Naive thymus-derived CD4-positive, alpha-beta T cell (primary cell): ENCODE data around the gene MPPED2. TPM values are rescaled to one million over a fixed set of nuclear protein-coding genes. Genes with fewer than 3 reads are reported as not detected.

Source experiments
- ATAC-seq: fragments of 150-1000 bp; cut with Tn5 transposase; 2 replicates; pipeline ENCODE4 v1.10.0; 2021; ENCODE audit warnings: mild to moderate bottlenecking, moderate library complexity
- CTCF ChIA-PET: fragments of 350-600 bp; sonication (Branson Sonifier 250); formaldehyde crosslinking; loops from one replicate; lab custom pipeline; 2021; ENCODE audit warnings: antibody characterized with exemption; lab: Charles Lee
- POLR2A ChIA-PET: fragments of 350-600 bp; sonication (Branson Sonifier 250); formaldehyde crosslinking; loops from one replicate; lab custom pipeline; 2021; ENCODE audit warnings: antibody characterized with exemption, inconsistent platforms; lab: Charles Lee
- DNase-seq, 9 donors: peaks; one replicate each; pipeline versions ENCODE4 v3.0.0 to v3.0.0-alpha.2; 2020 to 2022; ENCODE audit warnings: mixed read lengths in 1 of 9
- H3K27ac ChIP-seq: one replicate; pipeline ENCODE4 v1.7.0; 2013; ENCODE audit warnings: mild to moderate bottlenecking, low read depth, low read length, moderate library complexity
- H3K27me3 ChIP-seq, 2 donors: one replicate each; pipeline ENCODE4 v1.7.0; 2013; ENCODE audit warnings: low read length in 2 of 2, mild to moderate bottlenecking in 2 of 2, moderate library complexity in 2 of 2; ENCODE audit not compliant: control insufficient read depth in 2 of 2, insufficient read depth in 2 of 2
- H3K36me3 ChIP-seq, 3 experiments: 1 replicate in 2 of 3; 2 replicates in 1 of 3; pipeline ENCODE4 v1.7.0; 2013; ENCODE audit warnings: low read length in 3 of 3, mild to moderate bottlenecking in 3 of 3, moderate library complexity in 1 of 3; ENCODE audit not compliant: insufficient read depth in 3 of 3, control insufficient read depth in 2 of 3
- H3K4me1 ChIP-seq, 2 donors: one replicate each; pipeline ENCODE4 v1.7.0; 2013; ENCODE audit warnings: low read length in 2 of 2, mild to moderate bottlenecking in 2 of 2, moderate library complexity in 1 of 2; ENCODE audit not compliant: control insufficient read depth in 2 of 2, insufficient read depth in 2 of 2
- H3K4me3 ChIP-seq: 2 replicates; pipeline ENCODE4 v1.7.0; 2013; ENCODE audit warnings: mild to moderate bottlenecking, low read length
- H3K9me3 ChIP-seq, 3 experiments: 1 replicate in 2 of 3; 2 replicates in 1 of 3; pipeline ENCODE4 v1.7.0; 2013; ENCODE audit warnings: low read length in 3 of 3; ENCODE audit not compliant: control insufficient read depth in 2 of 3
- H3K27ac Mint-ChIP-seq, 9 donors: one replicate each; pipeline ENCODE4 v1.8.0; 2020 to 2022; ENCODE audit warnings: mixed read lengths in 9 of 9, mild to moderate bottlenecking in 8 of 9, moderate library complexity in 5 of 9, inconsistent platforms in 2 of 9
- H3K27me3 Mint-ChIP-seq, 5 donors: one replicate each; pipeline ENCODE4 v1.8.0; 2021 to 2022; ENCODE audit warnings: mixed read lengths in 5 of 5, mild to moderate bottlenecking in 1 of 5
- H3K36me3 Mint-ChIP-seq, 5 donors: one replicate each; pipeline ENCODE4 v1.8.0; 2020 to 2022; ENCODE audit warnings: mixed read lengths in 5 of 5, mild to moderate bottlenecking in 3 of 5, inconsistent platforms in 1 of 5
- H3K4me1 Mint-ChIP-seq, 7 donors: one replicate each; pipeline ENCODE4 v1.8.0; 2020 to 2022; ENCODE audit warnings: mixed read lengths in 7 of 7, mild to moderate bottlenecking in 3 of 7, inconsistent platforms in 1 of 7
- H3K4me3 Mint-ChIP-seq, 10 donors: one replicate each; pipeline ENCODE4 v1.8.0; 2020 to 2022; ENCODE audit warnings: mild to moderate bottlenecking in 10 of 10, mixed read lengths in 10 of 10, moderate library complexity in 6 of 10, inconsistent platforms in 2 of 10
- H3K9me3 Mint-ChIP-seq, 11 donors: one replicate each; pipeline ENCODE4 v1.8.0; 2020 to 2022; ENCODE audit warnings: mixed read lengths in 11 of 11, mild to moderate bottlenecking in 4 of 11, inconsistent platforms in 1 of 11, moderate library complexity in 1 of 11
- intact Hi-C, 2 donors: fragments of 100-400 bp; cut with micrococcal nuclease; formaldehyde crosslinking; loops; one replicate each; pipeline ENCODE4 v1.15.1; 2023
- polyA plus RNA-seq, 2 donors: library from polyadenylated mRNA; unstranded; fragments of 300-500 nt; fragmentation: Illumina TruSeq; gene quantifications; one replicate each; pipeline ENCODE4 v1.2.3, GENCODE V29; 2021
- total RNA-seq, 6 experiments: library from RNA in 5 of 6; stranded (reverse) in 5 of 6; gene quantifications; 1 replicate in 5 of 6; 2 replicates in 1 of 6; pipeline ENCODE4 v1.2.3 and lab custom pipeline; 2021 to 2026

The MPPED2 gene
- total and polyA plus RNA-seq, 7 experiments from 2014 or later: 0.09 to 3.5 (median 1.3) TPM; not detected in 2

GRCh38 chr11:30487200-30487898 is 98.8 kb downstream of the MPPED2 start:
- Mint-ChIP-seq H3K27me3 (peaks cover 0 to 24% (median 6%) of the 10 kb centered on the region in 5 donors), H3K9me3 (peaks cover 0 to 3% (median 0%) of the 10 kb centered on the region in 11 donors), H3K4me1 (peaks cover 0 to 3% (median 0%) of the 10 kb centered on the region in 7 donors), H3K27ac (no peak overlapping the region), H3K36me3 (no peaks in the 10 kb centered on the region), H3K4me3 (no peak overlapping the region)
- intact Hi-C loops: no loop called here
- POLR2A ChIA-PET: no interaction called here
- H3K4me1 ChIP-seq: no peaks in the 10 kb centered on the region
- no peak overlapping the region for H3K27ac ChIP-seq
- H3K9me3 ChIP-seq: no peaks in the 10 kb centered on the region
- ATAC-seq (peak; percentile 90), DNase-seq (no peak)
- H3K36me3 ChIP-seq: no peaks in the 10 kb centered on the region
- CTCF ChIA-PET: no interaction called here
- H3K27me3 ChIP-seq: no peaks in the 10 kb centered on the region
- no peak overlapping the region for H3K4me3 ChIP-seq

DNA sequence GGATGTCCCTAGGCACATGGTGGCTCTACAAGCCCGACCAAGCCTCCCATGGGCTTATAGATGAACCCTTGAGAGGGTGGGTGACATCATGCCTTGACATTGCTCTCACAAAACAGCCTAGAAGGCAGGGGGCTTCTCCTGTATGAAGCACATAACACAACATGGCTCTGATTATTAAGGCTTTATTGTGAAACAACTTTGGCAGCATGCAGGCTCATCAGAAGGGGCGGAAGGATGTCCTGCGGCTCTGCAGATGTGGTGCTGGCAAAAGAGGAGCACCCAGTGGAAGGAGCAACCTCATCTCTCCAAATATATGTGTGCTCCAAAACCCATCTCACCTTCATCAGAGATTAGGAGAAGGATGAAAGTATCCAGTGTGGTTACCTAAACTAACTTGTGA is 100.4 kb downstream of the MPPED2 start:
- no peak for ATAC-seq
- Histone ChIP-seq H3K36me3 (no peaks in the 10 kb centered on the region), H3K27ac (no peak overlapping the region), H3K4me1 (no peaks in the 10 kb centered on the region), H3K27me3 (no peaks in the 10 kb centered on the region), H3K9me3 (no peaks in the 10 kb centered on the region), H3K4me3 (no peak overlapping the region)
- Mint-ChIP-seq H3K4me1 (peaks cover 0 to 3% (median 0%) of the 10 kb centered on the region in 7 donors), H3K27me3 (peaks cover 0 to 20% (median under 1%) of the 10 kb centered on the region in 5 donors), H3K9me3 (peaks cover 0 to 3% (median 0%) of the 10 kb centered on the region in 11 donors), H3K36me3 (no peaks in the 10 kb centered on the region), H3K4me3 (no peak overlapping the region), H3K27ac (no peak overlapping the region)
- POLR2A ChIA-PET: no interaction called here
- CTCF ChIA-PET: no interaction called here
- intact Hi-C loops: no loop called here
- DNase-seq: no peak

DNA sequence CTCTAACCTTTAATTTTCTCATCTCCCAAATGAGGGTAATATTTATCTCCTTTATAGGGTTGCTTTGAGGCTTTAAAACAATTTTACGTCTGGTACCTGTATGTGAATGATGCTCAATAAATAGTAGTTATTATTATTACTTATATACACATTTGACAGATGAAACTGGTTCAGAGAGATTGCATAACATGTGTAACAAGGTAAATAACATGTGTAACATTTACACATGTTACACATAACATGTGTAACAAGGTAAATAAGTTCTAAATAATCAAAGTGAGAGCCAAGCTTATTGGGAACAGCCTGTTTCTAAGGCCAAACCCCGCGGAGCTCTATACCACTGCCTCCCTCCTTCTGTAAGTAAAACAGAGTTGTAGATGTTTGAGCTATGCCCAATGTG is 100.9 kb downstream of the MPPED2 start:
- H3K36me3 Mint-ChIP-seq: no peaks in the 10 kb centered on the region
- Histone ChIP-seq H3K4me1 (no peaks in the 10 kb centered on the region), H3K9me3 (no peaks in the 10 kb centered on the region)

DNA sequence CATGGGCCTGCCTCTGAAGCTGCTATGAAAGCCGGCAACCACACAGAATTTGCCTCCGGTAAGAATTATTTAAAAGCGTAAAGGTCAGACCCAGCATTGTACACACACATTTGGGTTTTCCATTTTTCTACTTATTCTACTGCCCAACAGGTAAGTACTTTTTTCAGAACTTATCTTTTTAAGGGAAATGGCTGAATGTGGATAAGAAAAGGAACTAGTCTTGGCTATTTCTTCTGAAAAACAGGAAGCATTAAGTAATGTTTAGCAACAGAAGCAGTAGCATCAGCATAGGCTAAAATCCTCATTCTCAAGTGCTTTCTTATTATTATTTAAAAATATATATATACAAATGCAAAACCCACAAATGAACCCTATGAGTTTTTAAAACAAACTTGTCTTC is 103.1 kb downstream of the MPPED2 start:
- no peak overlapping the region for H3K4me3 ChIP-seq
- no peak overlapping the region for H3K27ac Mint-ChIP-seq
- no peaks in the 10 kb centered on the region for H3K36me3 Mint-ChIP-seq
- ATAC-seq (no peak), DNase-seq (no peak)
- no peaks in the 10 kb centered on the region for H3K4me1 ChIP-seq
- POLR2A ChIA-PET: no interaction called here
- H3K27me3 Mint-ChIP-seq: peaks cover 0 to 19% (median 2%) of the 10 kb centered on the region in 5 donors
- peaks cover 0 to 3% (median 0%) of the 10 kb centered on the region in 7 donors for H3K4me1 Mint-ChIP-seq
- H3K4me3 Mint-ChIP-seq: no peak overlapping the region
- H3K9me3 Mint-ChIP-seq: peaks cover 0 to 3% (median 0%) of the 10 kb centered on the region in 11 donors
- H3K27me3 ChIP-seq: no peaks in the 10 kb centered on the region
- CTCF ChIA-PET: no interaction called here
- intact Hi-C loops: no loop called here
- no peaks in the 10 kb centered on the region for H3K36me3 ChIP-seq
- H3K9me3 ChIP-seq: no peaks in the 10 kb centered on the region
- H3K27ac ChIP-seq: no peak overlapping the region

More for the DNA sequence above, 100.9 kb downstream of the MPPED2 start:
- no peaks in the 10 kb centered on the region for H3K27me3 ChIP-seq
- H3K36me3 ChIP-seq: no peaks in the 10 kb centered on the region
- H3K4me3 ChIP-seq: no peak overlapping the region
- CTCF ChIA-PET: no interaction called here
- Mint-ChIP-seq H3K27ac (no peak overlapping the region), H3K4me1 (peaks cover 0 to 3% (median 0%) of the 10 kb centered on the region in 7 donors), H3K27me3 (peaks cover 0 to 16% (median 2%) of the 10 kb centered on the region in 5 donors), H3K9me3 (peaks cover 0 to 3% (median 0%) of the 10 kb centered on the region in 11 donors), H3K4me3 (no peak overlapping the region)
- no peak overlapping the region for H3K27ac ChIP-seq
- POLR2A ChIA-PET: no interaction called here
- ATAC-seq (no peak), DNase-seq (no peak)
- intact Hi-C loops: no loop called here

- Mint-ChIP-seq H3K36me3 (no peaks in the 10 kb centered on the region), H3K4me1 (no peaks in the 10 kb centered on the region), H3K9me3 (peaks cover 0 to 2% (median 0%) of the 10 kb centered on the region in 11 donors), H3K27me3 (peaks cover 0 to 16% (median 2%) of the 10 kb centered on the region in 5 donors), H3K4me3 (no peak overlapping the region), H3K27ac (no peak overlapping the region)
- no peaks in the 10 kb centered on the region for H3K36me3 ChIP-seq
- H3K27ac ChIP-seq: no peak overlapping the region
- H3K9me3 ChIP-seq: no peaks in the 10 kb centered on the region
- intact Hi-C loops: no loop called here
- ChIA-PET CTCF (no interaction called here), POLR2A (no interaction called here)
- ATAC-seq: no peak
- H3K4me1 ChIP-seq: no peaks in the 10 kb centered on the region
- DNase-seq: no peak
- H3K27me3 ChIP-seq: no peaks in the 10 kb centered on the region
- no peak overlapping the region for H3K4me3 ChIP-seq
Observed at GRCh38 chr11:30481796-30482195, 104.4 kb downstream of the MPPED2 start.

DNA sequence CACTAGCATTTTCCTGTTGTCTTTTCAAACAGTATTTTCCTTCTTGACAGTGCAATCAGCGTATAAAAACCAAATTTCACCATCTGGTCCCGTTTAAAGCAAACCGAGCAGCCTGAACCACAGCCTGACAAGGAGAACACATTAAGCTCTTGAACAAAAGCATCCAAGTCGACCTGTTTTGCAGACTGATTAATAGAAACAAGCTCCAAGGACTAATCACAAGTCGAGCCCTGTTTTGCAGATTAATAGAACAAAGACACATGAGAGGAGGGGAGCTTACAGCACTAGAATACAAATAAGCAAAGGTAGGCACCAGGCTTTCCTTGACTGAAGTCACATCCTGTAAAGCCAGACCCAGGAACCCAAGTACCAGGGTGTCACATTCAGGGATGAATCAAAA is 104.8 kb downstream of the MPPED2 start:
- H3K27me3 ChIP-seq: no peaks in the 10 kb centered on the region
- H3K4me3 ChIP-seq: no peak overlapping the region
- intact Hi-C loops: no loop called here
- CTCF ChIA-PET: no interaction called here
- DNase-seq (no peak), ATAC-seq (no peak)
- Mint-ChIP-seq H3K27me3 (peaks cover 0 to 16% (median 2%) of the 10 kb centered on the region in 5 donors), H3K4me1 (no peaks in the 10 kb centered on the region), H3K9me3 (no peaks in the 10 kb centered on the region), H3K27ac (no peak overlapping the region), H3K4me3 (no peak overlapping the region), H3K36me3 (no peaks in the 10 kb centered on the region)
- H3K9me3 ChIP-seq: no peaks in the 10 kb centered on the region
- H3K4me1 ChIP-seq: no peaks in the 10 kb centered on the region
- no peak overlapping the region for H3K27ac ChIP-seq
- POLR2A ChIA-PET: no interaction called here
- H3K36me3 ChIP-seq: no peaks in the 10 kb centered on the region

GRCh38 chr11:30479899-30480298 is 106.3 kb downstream of the MPPED2 start:
- H3K9me3 ChIP-seq: no peaks in the 10 kb centered on the region
- no peaks in the 10 kb centered on the region for H3K4me1 ChIP-seq
- Mint-ChIP-seq H3K4me3 (no peak overlapping the region), H3K27me3 (peaks cover 0 to 16% (median 2%) of the 10 kb centered on the region in 5 donors), H3K9me3 (no peaks in the 10 kb centered on the region), H3K27ac (no peak overlapping the region), H3K4me1 (no peaks in the 10 kb centered on the region), H3K36me3 (no peaks in the 10 kb centered on the region)
- no peaks in the 10 kb centered on the region for H3K27me3 ChIP-seq
- no peaks in the 10 kb centered on the region for H3K36me3 ChIP-seq
- no peak for ATAC-seq
- POLR2A ChIA-PET: no interaction called here
- intact Hi-C loops: no loop called here
- no peak for DNase-seq
- H3K4me3 ChIP-seq: no peak overlapping the region
- H3K27ac ChIP-seq: no peak overlapping the region
- CTCF ChIA-PET: no interaction called here
